GM23338 (cell line): ENCODE results near the gene CHD2. TPM values are rescaled to one million over a fixed set of nuclear protein-coding genes. Genes with fewer than 3 reads are reported as not detected.

ENCODE experiments used
- ATAC-seq: fragments of 200-7000 bp; cut with Tn5 transposase; 3 replicates; pipeline ENCODE4 v1.9.1; 2020
- DNase-seq: peaks from one replicate; pipeline ENCODE4 v3.0.0-alpha.2; 2015; ENCODE audit warnings: low spot score
- H2AFZ ChIP-seq: fragments of 200-600 bp; sonication (generic); 2 replicates; pipeline ENCODE4 v1.8.0; 2016; ENCODE audit warnings: antibody characterized with exemption, mild to moderate bottlenecking, moderate library complexity
- H3F3A ChIP-seq: fragments of 200-600 bp; sonication (generic); replicated peaks from 2 replicates; pipeline ENCODE4 v1.8.0; 2017; ENCODE audit warnings: antibody characterized with exemption, mixed run types, low read depth
- H3K27ac ChIP-seq: fragments of 200-600 bp; sonication (generic); 2 replicates; pipeline ENCODE4 v1.6.1; 2016; ENCODE audit warnings: low read depth
- H3K27me3 ChIP-seq: fragments of 200-600 bp; sonication (generic); 2 replicates; pipeline ENCODE4 v1.8.0; 2016; ENCODE audit warnings: mild to moderate bottlenecking, mixed run types, moderate library complexity; ENCODE audit not compliant: insufficient read depth
- H3K36me3 ChIP-seq: fragments of 200-600 bp; sonication (generic); 2 replicates; pipeline ENCODE4 v1.8.0; 2016; ENCODE audit warnings: mild to moderate bottlenecking; ENCODE audit not compliant: insufficient read depth
- H3K4me1 ChIP-seq: fragments of 200-600 bp; sonication (generic); 2 replicates; pipeline ENCODE4 v1.8.0; 2016; ENCODE audit warnings: mild to moderate bottlenecking, moderate library complexity; ENCODE audit not compliant: insufficient read depth
- H3K4me2 ChIP-seq: fragments of 200-600 bp; sonication (generic); 2 replicates; pipeline ENCODE4 v1.7.1; 2017; ENCODE audit warnings: mixed run types
- H3K4me3 ChIP-seq: fragments of 200-600 bp; sonication (generic); 2 replicates; pipeline ENCODE4 v1.6.1; 2016; ENCODE audit warnings: mixed run types
- H3K79me2 ChIP-seq: fragments of 200-600 bp; sonication (generic); replicated peaks from 2 replicates; pipeline ENCODE4 v1.8.0; 2017; ENCODE audit warnings: mild to moderate bottlenecking; ENCODE audit not compliant: insufficient read depth
- H3K9me2 ChIP-seq: fragments of 200-600 bp; sonication (generic); 2 replicates; pipeline ENCODE4 v1.8.0; 2017; ENCODE audit not compliant: insufficient read depth
- H4K20me1 ChIP-seq: fragments of 200-600 bp; sonication (generic); replicated peaks from 2 replicates; pipeline ENCODE4 v1.8.0; 2017; ENCODE audit warnings: mild to moderate bottlenecking; ENCODE audit not compliant: insufficient read depth
- H3K27ac Mint-ChIP-seq: 2 replicates; pipeline ENCODE4 v1.8.0; 2020; ENCODE audit warnings: inconsistent platforms, mild to moderate bottlenecking, moderate library complexity, mixed read lengths
- H3K27me3 Mint-ChIP-seq: 3 replicates; pipeline ENCODE4 v1.8.0; 2022; ENCODE audit warnings: low read depth, mild to moderate bottlenecking, moderate library complexity, mixed read lengths, inconsistent platforms; ENCODE audit not compliant: insufficient read depth, poor library complexity
- H3K36me3 Mint-ChIP-seq: 3 replicates; pipeline ENCODE4 v1.8.0; 2021; ENCODE audit warnings: low read depth, mild to moderate bottlenecking, inconsistent platforms, moderate library complexity, mixed read lengths
- H3K4me1 Mint-ChIP-seq: 3 replicates; pipeline ENCODE4 v1.8.0; 2020; ENCODE audit warnings: mild to moderate bottlenecking, inconsistent platforms, mixed read lengths
- H3K4me3 Mint-ChIP-seq: 3 replicates; pipeline ENCODE4 v1.8.0; 2021; ENCODE audit warnings: moderate library complexity, mild to moderate bottlenecking, inconsistent platforms, mixed read lengths
- H3K9me3 Mint-ChIP-seq: 3 replicates; pipeline ENCODE4 v1.8.0; 2020; ENCODE audit warnings: moderate library complexity, mild to moderate bottlenecking, inconsistent platforms, mixed read lengths
- CREB1 ChIP-seq: fragments of 250-450 bp; sonication (Bioruptor Pico); IDR thresholded peaks from 2 replicates; pipeline ENCODE4 v1.5.0; 2020; ENCODE audit warnings: low read depth, mild to moderate bottlenecking, moderate library complexity
- CTCF ChIP-seq, 2 experiments: fragments of 200-600 bp in 1 of 2; sonication (generic) in 1 of 2; conservative IDR thresholded peaks; 2 replicates each; pipeline versions ENCODE4 v1.5.1 to v1.6.1; 2016 to 2017; ENCODE audit warnings: antibody characterized with exemption in 2 of 2, low read depth in 2 of 2, mild to moderate bottlenecking in 2 of 2, moderate library complexity in 1 of 2
- EZH2 ChIP-seq: fragments of 200-600 bp; sonication (generic); IDR thresholded peaks from one replicate; pipeline ENCODE4 v1.8.0; 2017; ENCODE audit warnings: antibody characterized with exemption, mild to moderate bottlenecking, low read depth; ENCODE audit not compliant: unreplicated experiment
- EZH2phosphoT487 ChIP-seq: fragments of 200-600 bp; sonication (generic); IDR thresholded peaks from one replicate; pipeline ENCODE4 v1.8.1; 2018; ENCODE audit warnings: antibody characterized with exemption; ENCODE audit not compliant: unreplicated experiment
- JUNB ChIP-seq: IDR thresholded peaks from one replicate; pipeline ENCODE4 v1.6.1; 2016; ENCODE audit warnings: antibody characterized with exemption; ENCODE audit not compliant: unreplicated experiment
- NANOG ChIP-seq: IDR thresholded peaks from 2 replicates; pipeline ENCODE4 v1.6.1; 2016; ENCODE audit warnings: antibody characterized with exemption, borderline replicate concordance
- POLR2AphosphoS5 ChIP-seq: IDR thresholded peaks from 2 replicates; pipeline ENCODE4 v1.6.1; 2016; ENCODE audit warnings: antibody characterized with exemption, low read depth
- REST ChIP-seq: IDR thresholded peaks from one replicate; pipeline ENCODE4 v1.6.1; 2018; ENCODE audit warnings: antibody characterized with exemption; ENCODE audit not compliant: unreplicated experiment
- STAT1 ChIP-seq: IDR thresholded peaks from one replicate; pipeline ENCODE4 v1.6.1; 2016; ENCODE audit warnings: antibody characterized with exemption; ENCODE audit not compliant: unreplicated experiment
- ZNF114 ChIP-seq: fragments of 250-450 bp; sonication (Bioruptor Pico); IDR thresholded peaks from 2 replicates; pipeline ENCODE4 v1.5.0; 2020; ENCODE audit warnings: mild to moderate bottlenecking, moderate library complexity
- ZNF331 ChIP-seq: fragments of 250-450 bp; sonication (Bioruptor Pico); IDR thresholded peaks from 2 replicates; pipeline ENCODE4 v1.5.0; 2020; ENCODE audit warnings: low read depth, mild to moderate bottlenecking, moderate library complexity
- ZNF462 ChIP-seq: fragments of 250-450 bp; sonication (Bioruptor Pico); IDR thresholded peaks from 2 replicates; pipeline ENCODE4 v1.5.0; 2020; ENCODE audit warnings: mild to moderate bottlenecking, moderate library complexity
- polyA plus RNA-seq: library from polyadenylated mRNA; unstranded; fragments of >200 nt; fragmentation: Nextera tagmentation; extraction: Ambion mirVana; gene quantifications from 2 replicates; pipeline ENCODE4 v1.2.1, GENCODE V29; 2016
- total RNA-seq: library from RNA; depleted of rRNA; stranded (reverse); fragments of >200 nt; shearing (Covaris generic); gene quantifications from 2 replicates; pipeline ENCODE4 v1.2.3, GENCODE V29; 2014
- TF ChIP-seq, protein P1 (sequence below): IDR thresholded peaks from 2 replicates; pipeline ENCODE4 v1.6.1; 2016; ENCODE audit warnings: antibody characterized with exemption

CHD2 gene
- total and polyA plus RNA-seq, 2 experiments from 2014 or later = 119 to 130 TPM

DNA sequence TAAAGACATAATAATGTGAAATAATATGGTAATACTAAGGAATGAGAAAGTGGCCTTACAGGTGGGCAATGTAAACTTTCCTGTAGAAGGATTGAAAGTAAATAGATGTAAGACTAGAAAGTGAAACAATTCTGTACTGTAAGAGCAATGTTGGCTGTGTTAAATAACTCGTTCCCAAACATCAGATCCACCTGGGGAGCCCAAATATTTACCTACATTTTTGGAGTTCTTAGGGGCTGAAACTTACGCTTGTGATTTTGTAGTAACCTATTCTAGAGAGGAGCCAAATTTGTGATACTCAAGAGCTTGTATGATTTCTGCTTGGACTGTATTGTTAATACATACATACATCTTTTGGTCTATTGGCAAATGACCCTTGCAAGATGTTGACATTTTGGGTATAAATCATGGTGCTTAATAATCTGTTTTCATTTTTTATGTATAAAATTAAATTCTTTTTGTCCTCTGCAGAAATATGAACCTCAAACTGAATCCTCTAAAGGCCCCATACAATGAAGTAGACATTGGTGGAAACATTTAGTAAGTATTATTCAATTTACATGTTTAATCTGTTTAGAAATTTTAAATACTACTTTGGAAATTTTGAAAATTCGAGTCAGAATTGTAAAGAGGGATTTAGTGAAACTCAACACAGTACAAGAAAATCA lies 8.5 kb upstream of the CHD2 start:
- peaks cover 100% of the 10 kb centered on the region for H3K79me2 ChIP-seq
- H3K4me3 ChIP-seq = no peak overlapping the region
- no peak for ATAC-seq
- no peak overlapping the region for H3K27ac ChIP-seq
- Mint-ChIP-seq H3K27me3 (peaks cover 7% of the 10 kb centered on the region), H3K4me3 (no peak overlapping the region), H3K27ac (no peak overlapping the region; the same call in 1 of the 2 replicates), H3K9me3 (no peaks in the 10 kb centered on the region), H3K4me1 (peaks cover 15% of the 10 kb centered on the region), H3K36me3 (peaks cover 96% of the 10 kb centered on the region)
- no peaks in the 10 kb centered on the region; the same call in 1 of the 2 replicates for H3F3A ChIP-seq
- no peak for DNase-seq
- H3K27me3 ChIP-seq = no peaks in the 10 kb centered on the region
- H3K9me2 ChIP-seq = no peaks in the 10 kb centered on the region
- peaks cover 23% of the 10 kb centered on the region for H4K20me1 ChIP-seq
- H2AFZ ChIP-seq = no peak overlapping the region
- no peaks in the 10 kb centered on the region for H3K4me1 ChIP-seq
- TF ChIP-seq EZH2phosphoT487 (no peak), EZH2 (no peak), REST (no peak), NANOG (no peak), ZNF462 (CRISPR knock-in tag) (no peak), STAT1 (no peak), ZNF114 (CRISPR knock-in tag) (no peak), JUNB (no peak), CREB1 (CRISPR knock-in tag) (no peak), CTCF (conservative IDR thresholded peaks at IDR 0.05; ENCODE audit: low read depth in 2 of 2) (no peak), POLR2AphosphoS5 (no peak), ZNF331 (CRISPR knock-in tag) (no peak)
- TF ChIP-seq, protein P1, sequence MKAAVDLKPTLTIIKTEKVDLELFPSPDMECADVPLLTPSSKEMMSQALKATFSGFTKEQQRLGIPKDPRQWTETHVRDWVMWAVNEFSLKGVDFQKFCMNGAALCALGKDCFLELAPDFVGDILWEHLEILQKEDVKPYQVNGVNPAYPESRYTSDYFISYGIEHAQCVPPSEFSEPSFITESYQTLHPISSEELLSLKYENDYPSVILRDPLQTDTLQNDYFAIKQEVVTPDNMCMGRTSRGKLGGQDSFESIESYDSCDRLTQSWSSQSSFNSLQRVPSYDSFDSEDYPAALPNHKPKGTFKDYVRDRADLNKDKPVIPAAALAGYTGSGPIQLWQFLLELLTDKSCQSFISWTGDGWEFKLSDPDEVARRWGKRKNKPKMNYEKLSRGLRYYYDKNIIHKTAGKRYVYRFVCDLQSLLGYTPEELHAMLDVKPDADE = no peak
- no peak overlapping the region for H3K4me2 ChIP-seq
- peaks cover 37% of the 10 kb centered on the region for H3K36me3 ChIP-seq
